Neural progenitor cell (in vitro differentiated cells): ENCODE data around the gene BCOR. TPM values are rescaled to one million over a fixed set of nuclear protein-coding genes. Genes with fewer than 3 reads are reported as not detected.

Source experiments
- DNase-seq: peaks from one replicate; pipeline ENCODE4 v3.0.0-alpha.2; 2016; ENCODE audit warnings: low spot score
- H2AFZ ChIP-seq: fragments of 200-600 bp; sonication (generic); replicated peaks from 2 replicates; pipeline ENCODE4 v1.6.1; 2016; ENCODE audit warnings: antibody characterized with exemption
- H3F3A ChIP-seq: fragments of 200-600 bp; sonication (generic); 2 replicates; pipeline ENCODE4 v1.6.1; 2016; ENCODE audit warnings: antibody characterized with exemption, low read depth
- H3K27ac ChIP-seq: fragments of 200-600 bp; sonication (generic); 2 replicates; pipeline ENCODE4 v1.5.1; 2016; ENCODE audit warnings: mild to moderate bottlenecking
- H3K27me3 ChIP-seq: fragments of 200-600 bp; sonication (generic); 2 replicates; pipeline ENCODE4 v1.6.1; 2016; ENCODE audit warnings: mild to moderate bottlenecking, moderate library complexity
- H3K36me3 ChIP-seq: fragments of 200-600 bp; sonication (generic); 2 replicates; pipeline ENCODE4 v1.5.1; 2016
- H3K4me1 ChIP-seq: fragments of 200-600 bp; sonication (generic); 2 replicates; pipeline ENCODE4 v1.6.1; 2016; ENCODE audit warnings: mixed run types
- H3K4me2 ChIP-seq: fragments of 200-600 bp; sonication (generic); 2 replicates; pipeline ENCODE4 v1.6.1; 2016
- H3K4me3 ChIP-seq: fragments of 200-600 bp; sonication (generic); 2 replicates; pipeline ENCODE4 v1.5.1; 2016
- H3K79me2 ChIP-seq: fragments of 200-600 bp; sonication (generic); 2 replicates; pipeline ENCODE4 v1.6.1; 2016; ENCODE audit warnings: low read depth
- H3K9ac ChIP-seq: fragments of 200-600 bp; sonication (generic); 2 replicates; pipeline ENCODE4 v1.6.1; 2016
- H3K9me3 ChIP-seq: fragments of 200-600 bp; sonication (generic); 2 replicates; pipeline ENCODE4 v1.5.1; 2016; ENCODE audit warnings: low read depth
- H4K20me1 ChIP-seq: fragments of 200-600 bp; sonication (generic); 2 replicates; pipeline ENCODE4 v1.6.1; 2016; ENCODE audit warnings: low read depth
- H3K27ac Mint-ChIP-seq: 3 replicates; pipeline ENCODE4 v1.8.0; 2021; ENCODE audit warnings: mixed read lengths
- H3K27me3 Mint-ChIP-seq: 2 replicates; pipeline ENCODE4 v1.8.0; 2022; ENCODE audit warnings: low read depth, mild to moderate bottlenecking, inconsistent platforms, moderate library complexity, mixed read lengths; ENCODE audit not compliant: insufficient read depth
- H3K36me3 Mint-ChIP-seq: 3 replicates; pipeline ENCODE4 v1.8.0; 2021; ENCODE audit warnings: mixed read lengths
- H3K4me1 Mint-ChIP-seq: 3 replicates; pipeline ENCODE4 v1.8.0; 2021; ENCODE audit warnings: mixed read lengths
- H3K4me3 Mint-ChIP-seq: 3 replicates; pipeline ENCODE4 v1.8.0; 2021; ENCODE audit warnings: mild to moderate bottlenecking, moderate library complexity, mixed read lengths
- H3K9me3 Mint-ChIP-seq: 3 replicates; pipeline ENCODE4 v1.8.0; 2020; ENCODE audit warnings: mixed read lengths
- EZH2 ChIP-seq: fragments of 200-600 bp; sonication (generic); IDR thresholded peaks from 2 replicates; pipeline ENCODE4 v1.6.1; 2017; ENCODE audit warnings: antibody characterized with exemption, mild to moderate bottlenecking, moderate library complexity
- EZH2phosphoT487 ChIP-seq: fragments of 200-600 bp; sonication (generic); IDR thresholded peaks from 2 replicates; pipeline ENCODE4 v1.6.1; 2017; ENCODE audit warnings: antibody characterized with exemption
- total RNA-seq: library from RNA; depleted of rRNA; stranded (reverse); fragments of >200 nt; gene quantifications from 2 replicates; pipeline ENCODE4 v1.2.3, GENCODE V29; 2015; ENCODE audit warnings: low replicate concordance
- TF ChIP-seq, protein P1 (sequence below): fragments of 200-600 bp; sonication (generic); IDR thresholded peaks from 2 replicates; pipeline ENCODE4 v1.5.1; 2017; ENCODE audit warnings: antibody characterized with exemption, mild to moderate bottlenecking

Gene BCOR
- total RNA-seq, 1 donor from 2014 or later = 32.4 TPM

- no peaks in the 10 kb centered on the region for H3K36me3 Mint-ChIP-seq
- no peak overlapping the region for H3K4me3 ChIP-seq
- H3K4me3 Mint-ChIP-seq = no peak overlapping the region
- no peak overlapping the region for H2AFZ ChIP-seq
- peaks cover 7% of the 10 kb centered on the region for H3K4me1 ChIP-seq
- no peak overlapping the region for H3K27ac ChIP-seq
- H3K9me3 ChIP-seq = no peaks in the 10 kb centered on the region
- H3K9me3 Mint-ChIP-seq = peaks cover 5% of the 10 kb centered on the region
- peaks cover 7% of the 10 kb centered on the region for H3K27me3 Mint-ChIP-seq
- H3K36me3 ChIP-seq = no peaks in the 10 kb centered on the region
- H3K27me3 ChIP-seq = peaks cover 20% of the 10 kb centered on the region
- TF ChIP-seq EZH2phosphoT487 (no peak), EZH2 (no peak)
- TF ChIP-seq, protein P1, sequence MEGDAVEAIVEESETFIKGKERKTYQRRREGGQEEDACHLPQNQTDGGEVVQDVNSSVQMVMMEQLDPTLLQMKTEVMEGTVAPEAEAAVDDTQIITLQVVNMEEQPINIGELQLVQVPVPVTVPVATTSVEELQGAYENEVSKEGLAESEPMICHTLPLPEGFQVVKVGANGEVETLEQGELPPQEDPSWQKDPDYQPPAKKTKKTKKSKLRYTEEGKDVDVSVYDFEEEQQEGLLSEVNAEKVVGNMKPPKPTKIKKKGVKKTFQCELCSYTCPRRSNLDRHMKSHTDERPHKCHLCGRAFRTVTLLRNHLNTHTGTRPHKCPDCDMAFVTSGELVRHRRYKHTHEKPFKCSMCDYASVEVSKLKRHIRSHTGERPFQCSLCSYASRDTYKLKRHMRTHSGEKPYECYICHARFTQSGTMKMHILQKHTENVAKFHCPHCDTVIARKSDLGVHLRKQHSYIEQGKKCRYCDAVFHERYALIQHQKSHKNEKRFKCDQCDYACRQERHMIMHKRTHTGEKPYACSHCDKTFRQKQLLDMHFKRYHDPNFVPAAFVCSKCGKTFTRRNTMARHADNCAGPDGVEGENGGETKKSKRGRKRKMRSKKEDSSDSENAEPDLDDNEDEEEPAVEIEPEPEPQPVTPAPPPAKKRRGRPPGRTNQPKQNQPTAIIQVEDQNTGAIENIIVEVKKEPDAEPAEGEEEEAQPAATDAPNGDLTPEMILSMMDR = no peak
- no peak for DNase-seq
- H3K9ac ChIP-seq = no peak overlapping the region
- no peak overlapping the region for H3K4me2 ChIP-seq
- peaks cover 15% of the 10 kb centered on the region for H3F3A ChIP-seq
- H4K20me1 ChIP-seq = no peaks in the 10 kb centered on the region
- H3K27ac Mint-ChIP-seq = no peak overlapping the region
- peaks cover 14% of the 10 kb centered on the region for H3K79me2 ChIP-seq
- peaks cover 6% of the 10 kb centered on the region for H3K4me1 Mint-ChIP-seq
Observed at GRCh38 chrX:40112996-40113395, 15.2 kb upstream of the BCOR start.

GRCh38 chrX:40111868-40112267 is 14.1 kb upstream of the BCOR start:
- no peaks in the 10 kb centered on the region for H4K20me1 ChIP-seq
- no peaks in the 10 kb centered on the region for H3K36me3 Mint-ChIP-seq
- peaks cover 31% of the 10 kb centered on the region for H3K27me3 ChIP-seq
- H3K27ac ChIP-seq = no peak overlapping the region
- H3K4me3 ChIP-seq = no peak overlapping the region
- H3K4me3 Mint-ChIP-seq = no peak overlapping the region
- H3K36me3 ChIP-seq = no peaks in the 10 kb centered on the region
- H3K9ac ChIP-seq = no peak overlapping the region
- no peak for DNase-seq
- H3K9me3 Mint-ChIP-seq = peaks cover 10% of the 10 kb centered on the region
- H3K4me1 ChIP-seq = peaks cover 13% of the 10 kb centered on the region
- H3K27ac Mint-ChIP-seq = no peak overlapping the region
- H3K79me2 ChIP-seq = peaks cover 14% of the 10 kb centered on the region
- peaks cover 11% of the 10 kb centered on the region for H3K4me1 Mint-ChIP-seq
- peaks cover 7% of the 10 kb centered on the region for H3K27me3 Mint-ChIP-seq
- no peak overlapping the region for H3K4me2 ChIP-seq
- no peaks in the 10 kb centered on the region for H3K9me3 ChIP-seq
- H3F3A ChIP-seq = peaks cover 26% of the 10 kb centered on the region
- TF ChIP-seq, protein P1 = no peak
- no peak for TF ChIP-seq EZH2
- TF ChIP-seq EZH2phosphoT487 = no peak
- no peak overlapping the region for H2AFZ ChIP-seq

GRCh38 chrX:40109288-40110008 is 11.7 kb upstream of the BCOR start:
- Histone ChIP-seq H3K27me3 (peaks cover 37% of the 10 kb centered on the region), H3K9me3 (no peaks in the 10 kb centered on the region), H3K9ac (no peak overlapping the region), H3K27ac (no peak overlapping the region), H3K4me3 (peak overlapping the region; percentile 73), H3K4me2 (peak overlapping the region; percentile 92), H3F3A (peaks cover 41% of the 10 kb centered on the region), H3K4me1 (peaks cover 13% of the 10 kb centered on the region), H3K36me3 (no peaks in the 10 kb centered on the region), H3K79me2 (peaks cover 20% of the 10 kb centered on the region), H2AFZ (no peak overlapping the region), H4K20me1 (no peaks in the 10 kb centered on the region)
- H3K27ac Mint-ChIP-seq = no peak overlapping the region
- peak; percentile 73 for DNase-seq
- peaks cover 13% of the 10 kb centered on the region for H3K4me1 Mint-ChIP-seq
- no peak for TF ChIP-seq EZH2phosphoT487
- TF ChIP-seq, protein P1 = no peak
- no peak for TF ChIP-seq EZH2
- peak overlapping the region; percentile 76 for H3K4me3 Mint-ChIP-seq
- H3K9me3 Mint-ChIP-seq = peaks cover 11% of the 10 kb centered on the region
- H3K27me3 Mint-ChIP-seq = peaks cover 8% of the 10 kb centered on the region
- no peaks in the 10 kb centered on the region for H3K36me3 Mint-ChIP-seq
